ENCODE data around the gene PIGN.
"Not testable (repeated sequence)": the region's sequence is repeated elsewhere in the genome, so short reads cannot be mapped to it uniquely, and the experiment has no call there.

The PIGN gene

GRCh38 chr18:62069556-62069955 lies 117.3 kb downstream of the PIGN start:
- in situ Hi-C loops (cut with MboI; ENCODE audit: low sequenced_read_pairs) = no loop called here

- in situ Hi-C loops (cut with MboI; ENCODE audit: low sequenced_read_pairs) = no loop called here
Measured at GRCh38 chr18:62066102-62066818, 120.6 kb downstream of the PIGN start.

- in situ Hi-C loops (cut with MboI; ENCODE audit: low sequenced_read_pairs) = no loop called here
Measured at GRCh38 chr18:62064361-62064760, 122.5 kb downstream of the PIGN start.

- in situ Hi-C loops (cut with MboI; ENCODE audit: low sequenced_read_pairs) = no loop called here
Measured at GRCh38 chr18:62061821-62062478, 124.9 kb downstream of the PIGN start.

GRCh38 chr18:62060820-62061219 lies 126.0 kb downstream of the PIGN start:
- in situ Hi-C loops (cut with MboI; ENCODE audit: low sequenced_read_pairs) = no loop called here

- in situ Hi-C loops (cut with MboI; ENCODE audit: low sequenced_read_pairs) = no loop called here
Measured at GRCh38 chr18:62054929-62055498, 131.8 kb downstream of the PIGN start.

GRCh38 chr18:62048279-62048678 lies 138.6 kb downstream of the PIGN start:
- in situ Hi-C loops (cut with MboI; ENCODE audit: low sequenced_read_pairs) = no loop called here

- in situ Hi-C loops (cut with MboI; ENCODE audit: low sequenced_read_pairs) = no loop called here
Measured at GRCh38 chr18:62045316-62045715, 141.5 kb downstream of the PIGN start.

- in situ Hi-C loops (cut with MboI; ENCODE audit: low sequenced_read_pairs) = no loop called here
Measured at GRCh38 chr18:62044490-62045000, 142.3 kb downstream of the PIGN start.

GRCh38 chr18:62037989-62038778 lies 148.7 kb downstream of the PIGN start:
- in situ Hi-C loops (cut with MboI; ENCODE audit: low sequenced_read_pairs) = no loop called here

- in situ Hi-C loops (cut with MboI; ENCODE audit: low sequenced_read_pairs) = no loop called here
Measured at GRCh38 chr18:62037012-62037742, 149.7 kb downstream of the PIGN start.

- in situ Hi-C loops (cut with MboI; ENCODE audit: low sequenced_read_pairs) = not testable (repeated sequence)
Measured at GRCh38 chr18:62034286-62034685, 152.6 kb downstream of the PIGN start.

GRCh38 chr18:62033756-62034155 lies 153.1 kb downstream of the PIGN start:
- in situ Hi-C loops (cut with MboI; ENCODE audit: low sequenced_read_pairs) = no loop called here

- in situ Hi-C loops (cut with MboI; ENCODE audit: low sequenced_read_pairs) = no loop called here
Measured at GRCh38 chr18:62033207-62033606, 153.6 kb downstream of the PIGN start.

- in situ Hi-C loops (cut with MboI; ENCODE audit: low sequenced_read_pairs) = no loop called here
Measured at GRCh38 chr18:62030091-62030985, 156.5 kb downstream of the PIGN start.

GRCh38 chr18:62028715-62029114 lies 158.1 kb downstream of the PIGN start:
- in situ Hi-C loops (cut with MboI; ENCODE audit: low sequenced_read_pairs) = no loop called here

- in situ Hi-C loops (cut with MboI; ENCODE audit: low sequenced_read_pairs) = no loop called here
Measured at GRCh38 chr18:62027914-62028520, 158.8 kb downstream of the PIGN start.

GRCh38 chr18:62026586-62026985 lies 160.3 kb downstream of the PIGN start:
- in situ Hi-C loops (cut with MboI; ENCODE audit: low sequenced_read_pairs) = no loop called here

GRCh38 chr18:62024983-62025382 lies 161.9 kb downstream of the PIGN start:
- in situ Hi-C loops (cut with MboI; ENCODE audit: low sequenced_read_pairs) = no loop called here

Data from hTERT RPE-1 (cell line).